ENCODE measurements around the gene ALKBH2. TPM values are rescaled to one million over a fixed set of nuclear protein-coding genes. Genes with fewer than 3 reads are reported as not detected.

ALKBH2 gene
- total RNA-seq, 6 experiments from 2014 or later: 12.3 to 17.1 (median 13.3) TPM

DNA sequence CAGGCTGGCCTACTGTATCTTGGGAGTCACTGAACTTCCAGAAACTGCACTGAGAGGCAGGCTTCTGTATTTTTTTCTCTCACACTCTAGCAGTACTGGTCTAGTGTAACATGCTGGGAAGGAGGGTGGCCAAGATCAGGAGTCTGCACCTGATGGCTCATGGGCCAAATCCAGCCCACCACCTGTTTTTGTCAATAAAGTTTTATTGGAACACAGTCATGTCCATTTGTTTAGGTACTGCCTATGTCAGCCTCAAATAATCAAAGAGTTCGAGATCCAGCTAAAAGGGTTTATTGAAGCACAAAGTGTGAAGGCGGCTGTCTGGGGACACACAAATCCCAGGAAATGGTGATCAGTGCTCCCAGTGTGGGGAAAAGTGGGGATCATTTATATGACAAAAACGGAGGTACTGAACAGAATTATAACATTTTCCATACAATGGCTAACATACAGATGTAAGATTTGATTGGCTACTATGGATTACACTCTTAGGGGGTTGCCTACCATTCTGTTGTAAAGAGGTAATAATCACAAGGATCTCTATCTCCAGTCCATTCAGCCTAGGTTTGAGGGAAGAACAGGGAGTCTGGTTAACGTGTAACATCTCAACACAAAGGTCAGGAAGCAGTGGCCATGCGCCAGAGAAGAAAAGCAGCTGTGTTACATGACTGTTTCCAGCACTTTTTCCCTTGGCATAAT lies 28.0 kb downstream of the ALKBH2 start:
- no peaks in the 10 kb centered on the region for H3K9me3 Mint-ChIP-seq
- H3K27ac Mint-ChIP-seq: no peak overlapping the region

GRCh38 chr12:109064143-109064542 lies 29.1 kb downstream of the ALKBH2 start:
- H3K4me3 Mint-ChIP-seq: no peak overlapping the region
- no peak for TF ChIP-seq CTCF (IDR thresholded peaks at IDR 0.05)
- H3K4me1 Mint-ChIP-seq (ENCODE audit: low read depth): no peaks in the 10 kb centered on the region
- H3K9me3 Mint-ChIP-seq: no peaks in the 10 kb centered on the region
- no peak overlapping the region for H3K27ac Mint-ChIP-seq
- peaks cover 2% of the 10 kb centered on the region; the same call in 1 of the 2 replicates for H3K27me3 Mint-ChIP-seq (ENCODE audit: insufficient read depth)
- DNase-seq: no peak
- H3K36me3 Mint-ChIP-seq (ENCODE audit: low read depth): peaks cover 11% of the 10 kb centered on the region

More for the DNA sequence above, 28.0 kb downstream of the ALKBH2 start:
- Mint-ChIP-seq H3K36me3 (ENCODE audit: low read depth) (peaks cover 13% of the 10 kb centered on the region), H3K4me3 (no peak overlapping the region), H3K27me3 (ENCODE audit: insufficient read depth) (peaks cover 2% of the 10 kb centered on the region; the same call in 1 of the 2 replicates), H3K4me1 (ENCODE audit: low read depth) (no peaks in the 10 kb centered on the region)
- no peak for DNase-seq
- TF ChIP-seq CTCF (IDR thresholded peaks at IDR 0.05): no peak

- H3K27ac Mint-ChIP-seq: no peak overlapping the region
- H3K9me3 Mint-ChIP-seq: no peaks in the 10 kb centered on the region
- H3K4me3 Mint-ChIP-seq: no peak overlapping the region
- no peak for DNase-seq
- peaks cover 4% of the 10 kb centered on the region for H3K4me1 Mint-ChIP-seq (ENCODE audit: low read depth)
- H3K27me3 Mint-ChIP-seq (ENCODE audit: insufficient read depth): no peaks in the 10 kb centered on the region
- peaks cover 6% of the 10 kb centered on the region for H3K36me3 Mint-ChIP-seq (ENCODE audit: low read depth)
- TF ChIP-seq CTCF (IDR thresholded peaks at IDR 0.05): no peak
Measured at GRCh38 chr12:109058773-109059172, 34.5 kb downstream of the ALKBH2 start.

DNA sequence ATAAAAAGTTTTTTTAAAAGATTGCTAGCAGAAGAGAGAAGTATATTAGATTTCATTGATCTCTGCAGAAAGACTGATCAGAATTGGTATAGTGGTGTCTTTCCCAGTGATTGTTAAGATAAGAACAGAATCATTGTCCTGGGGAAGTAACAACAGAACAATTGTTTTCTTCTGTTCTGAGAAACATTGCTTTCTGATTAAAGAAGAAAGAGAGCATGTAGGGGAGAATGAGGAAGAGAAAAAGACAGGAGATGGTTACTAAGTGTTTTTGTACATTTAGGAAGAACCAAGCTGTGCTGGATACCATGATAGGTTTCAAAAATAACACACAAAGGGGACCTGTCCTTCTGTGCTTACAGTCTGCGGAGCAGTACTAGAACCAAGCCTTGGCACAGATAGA lies 35.9 kb downstream of the ALKBH2 start:
- Mint-ChIP-seq H3K9me3 (no peaks in the 10 kb centered on the region), H3K4me3 (no peak overlapping the region), H3K4me1 (ENCODE audit: low read depth) (peaks cover 13% of the 10 kb centered on the region), H3K27me3 (ENCODE audit: insufficient read depth) (no peaks in the 10 kb centered on the region), H3K27ac (no peak overlapping the region), H3K36me3 (ENCODE audit: low read depth) (no peaks in the 10 kb centered on the region)
- no peak for TF ChIP-seq CTCF (IDR thresholded peaks at IDR 0.05)
- no peak for DNase-seq

GRCh38 chr12:109056891-109057290 lies 36.4 kb downstream of the ALKBH2 start:
- no peaks in the 10 kb centered on the region for H3K27me3 Mint-ChIP-seq (ENCODE audit: insufficient read depth)
- H3K4me3 Mint-ChIP-seq: no peak overlapping the region
- no peaks in the 10 kb centered on the region for H3K36me3 Mint-ChIP-seq (ENCODE audit: low read depth)
- no peaks in the 10 kb centered on the region for H3K9me3 Mint-ChIP-seq
- no peak for TF ChIP-seq CTCF (IDR thresholded peaks at IDR 0.05)
- DNase-seq: no peak
- no peak overlapping the region for H3K27ac Mint-ChIP-seq
- H3K4me1 Mint-ChIP-seq (ENCODE audit: low read depth): peaks cover 18% of the 10 kb centered on the region

Measured in HFFc6 (cell line).